Thoracic aorta (tissue), 2 donors: ENCODE data around the gene DAP. TPM values are rescaled to one million over a fixed set of nuclear protein-coding genes. Genes with fewer than 3 reads are reported as not detected.
A peak's percentile ranks its signal among the peaks of the same experiment; 100 is the strongest.

Experiments used
- ATAC-seq: fragments of 150-250 bp; one replicate; pipeline ENCODE4 v1.8.0; 2017; ENCODE audit warnings: low read depth; ENCODE audit not compliant: insufficient number of reproducible peaks, low FRiP score
- DNase-seq: peaks from one replicate; pipeline ENCODE4 v3.0.0-alpha.2; 2020; ENCODE audit warnings: low spot score
- H3K27ac ChIP-seq, 2 donors: fragments of 200-600 bp; sonication (generic); 1 replicate in 1 of 2; 2 replicates in 1 of 2; pipeline ENCODE4 v1.5.1; 2016; ENCODE audit warnings: mild to moderate bottlenecking in 2 of 2, moderate library complexity in 2 of 2
- H3K27me3 ChIP-seq: fragments of 200-600 bp; sonication (generic); replicated peaks from 2 replicates; pipeline ENCODE4 v1.6.0; 2016; ENCODE audit warnings: mild to moderate bottlenecking; ENCODE audit not compliant: insufficient read depth
- H3K36me3 ChIP-seq: fragments of 200-600 bp; sonication (generic); one replicate; pipeline ENCODE4 v1.5.1; 2016
- H3K4me1 ChIP-seq, 2 donors: fragments of 200-600 bp; sonication (generic); 1 replicate in 1 of 2; 2 replicates in 1 of 2; pipeline versions ENCODE4 v1.5.1 to v1.6.0; 2016; ENCODE audit warnings: low read depth in 2 of 2, mild to moderate bottlenecking in 1 of 2; ENCODE audit not compliant: control insufficient read depth in 1 of 2
- H3K4me3 ChIP-seq: fragments of 200-600 bp; sonication (generic); 2 replicates; pipeline ENCODE4 v1.5.1; 2016; ENCODE audit warnings: mild to moderate bottlenecking
- H3K9me3 ChIP-seq: fragments of 200-600 bp; sonication (generic); 2 replicates; pipeline ENCODE4 v1.5.1; 2016
- total RNA-seq, 2 donors: library from RNA; depleted of rRNA; stranded (reverse); fragments of >200 nt; gene quantifications; one replicate each; pipeline versions ENCODE4 v1.1.0 to v1.2.3, GENCODE V29; 2016
- TF ChIP-seq, protein P1 (sequence below): fragments of 200-600 bp; sonication (generic); IDR thresholded peaks from one replicate; pipeline ENCODE4 v1.5.1; 2019; ENCODE audit warnings: antibody characterized with exemption

Gene DAP
- total RNA-seq, 2 donors from 2014 or later = 79.6 to 113 TPM

DNA sequence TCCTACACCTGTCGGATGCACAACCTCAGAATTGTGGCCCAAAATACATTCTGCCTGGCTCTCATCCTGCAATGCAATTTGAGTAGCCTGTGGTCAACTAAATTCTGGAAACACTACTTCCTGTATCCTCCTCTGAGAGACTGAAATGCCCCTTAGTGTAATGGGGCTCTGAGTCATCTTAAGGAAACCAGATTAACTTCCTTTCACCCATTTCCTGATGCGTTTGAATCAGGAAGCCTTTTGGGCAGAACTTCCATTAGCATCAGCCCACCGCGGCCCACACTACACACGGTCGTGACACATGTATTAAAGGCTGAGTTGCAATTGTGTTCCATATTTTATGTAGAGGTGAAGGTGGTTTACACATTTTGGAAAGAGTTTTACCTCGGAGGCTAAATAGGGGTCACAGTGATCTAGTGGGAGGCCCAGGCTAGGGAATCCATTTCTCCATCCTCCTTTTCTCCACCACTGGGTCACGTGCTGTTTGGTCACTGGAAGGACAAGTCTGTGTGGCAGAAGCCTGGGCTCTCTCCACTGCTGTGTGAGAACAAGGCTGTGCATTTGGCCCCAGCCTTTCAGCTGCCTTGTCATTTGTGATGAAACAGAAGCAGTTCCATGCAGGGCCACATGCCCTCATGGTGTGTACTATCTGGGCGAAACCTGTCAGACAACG is 55.9 kb downstream of the DAP start:
- TF ChIP-seq, protein P1, sequence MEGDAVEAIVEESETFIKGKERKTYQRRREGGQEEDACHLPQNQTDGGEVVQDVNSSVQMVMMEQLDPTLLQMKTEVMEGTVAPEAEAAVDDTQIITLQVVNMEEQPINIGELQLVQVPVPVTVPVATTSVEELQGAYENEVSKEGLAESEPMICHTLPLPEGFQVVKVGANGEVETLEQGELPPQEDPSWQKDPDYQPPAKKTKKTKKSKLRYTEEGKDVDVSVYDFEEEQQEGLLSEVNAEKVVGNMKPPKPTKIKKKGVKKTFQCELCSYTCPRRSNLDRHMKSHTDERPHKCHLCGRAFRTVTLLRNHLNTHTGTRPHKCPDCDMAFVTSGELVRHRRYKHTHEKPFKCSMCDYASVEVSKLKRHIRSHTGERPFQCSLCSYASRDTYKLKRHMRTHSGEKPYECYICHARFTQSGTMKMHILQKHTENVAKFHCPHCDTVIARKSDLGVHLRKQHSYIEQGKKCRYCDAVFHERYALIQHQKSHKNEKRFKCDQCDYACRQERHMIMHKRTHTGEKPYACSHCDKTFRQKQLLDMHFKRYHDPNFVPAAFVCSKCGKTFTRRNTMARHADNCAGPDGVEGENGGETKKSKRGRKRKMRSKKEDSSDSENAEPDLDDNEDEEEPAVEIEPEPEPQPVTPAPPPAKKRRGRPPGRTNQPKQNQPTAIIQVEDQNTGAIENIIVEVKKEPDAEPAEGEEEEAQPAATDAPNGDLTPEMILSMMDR = no peak
- no peak for DNase-seq
- no peaks in the 10 kb centered on the region for H3K27me3 ChIP-seq
- ATAC-seq = no peak
- H3K4me1 ChIP-seq = peaks cover 10 to 25% of the 10 kb centered on the region in 2 donors
- no peak overlapping the region for H3K4me3 ChIP-seq
- H3K36me3 ChIP-seq = no peaks in the 10 kb centered on the region
- no peak overlapping the region for H3K27ac ChIP-seq
- no peaks in the 10 kb centered on the region for H3K9me3 ChIP-seq

DNA sequence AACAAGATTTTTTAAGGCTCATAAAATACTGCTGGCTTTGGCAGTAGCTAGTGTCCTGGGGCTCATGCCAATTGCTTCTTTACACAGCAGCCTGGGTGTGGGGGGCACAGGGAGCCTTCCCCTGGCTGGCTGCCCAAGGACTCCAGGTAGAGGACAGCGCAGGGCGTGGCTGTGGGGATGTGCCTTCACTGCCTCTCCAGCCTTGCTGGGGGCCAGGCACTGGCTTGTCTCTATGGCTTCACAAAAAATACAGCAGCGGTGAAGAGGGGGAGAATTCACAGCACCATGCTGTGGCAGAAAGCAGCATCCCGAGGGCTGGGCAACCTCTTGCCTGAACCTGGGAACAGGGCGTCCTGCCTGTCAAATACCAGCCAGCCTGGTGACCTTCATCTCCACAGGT is 57.4 kb downstream of the DAP start:
- TF ChIP-seq, protein P1 = no peak

DNA sequence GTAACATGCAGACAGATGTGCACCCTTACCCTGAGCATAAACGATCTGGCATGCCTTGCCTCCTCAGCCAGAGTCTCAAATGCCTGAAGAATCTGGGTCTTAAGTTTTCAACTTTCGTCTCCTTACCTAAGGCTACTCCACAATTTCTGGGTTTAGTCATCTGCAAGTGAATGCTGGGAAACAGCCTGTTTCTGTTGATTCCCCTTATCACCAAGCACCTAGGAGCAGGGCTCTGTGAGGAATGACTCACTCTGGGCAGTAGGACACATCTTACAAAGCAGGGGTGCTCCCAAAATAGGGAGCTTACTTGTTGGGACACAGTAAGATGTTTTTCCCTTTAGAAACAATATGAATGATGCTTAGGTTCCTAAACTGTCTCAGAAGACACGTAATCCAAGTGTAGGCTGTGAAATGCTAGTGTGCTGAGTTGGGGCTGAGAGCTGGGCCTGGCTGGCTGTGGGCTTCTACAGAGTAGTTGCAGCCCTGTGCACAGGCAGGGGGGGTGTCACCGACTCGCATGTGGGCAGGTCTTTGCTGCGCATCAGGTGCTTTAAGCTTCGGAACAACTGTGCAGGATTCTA is 58.0 kb downstream of the DAP start:
- no peaks in the 10 kb centered on the region for H3K27me3 ChIP-seq
- no peaks in the 10 kb centered on the region for H3K36me3 ChIP-seq
- H3K27ac ChIP-seq = no peak overlapping the region
- TF ChIP-seq, protein P1 = no peak
- H3K4me3 ChIP-seq = no peak overlapping the region
- ATAC-seq (no peak), DNase-seq (no peak)
- H3K9me3 ChIP-seq = no peaks in the 10 kb centered on the region
- peaks cover 10 to 25% of the 10 kb centered on the region in 2 donors for H3K4me1 ChIP-seq

More for the DNA sequence above, 57.4 kb downstream of the DAP start:
- Histone ChIP-seq H3K36me3 (no peaks in the 10 kb centered on the region), H3K27ac (no peak overlapping the region), H3K27me3 (no peaks in the 10 kb centered on the region), H3K9me3 (no peaks in the 10 kb centered on the region), H3K4me3 (no peak overlapping the region), H3K4me1 (peaks cover 10 to 25% of the 10 kb centered on the region in 2 donors)
- DNase-seq (no peak), ATAC-seq (no peak)

DNA sequence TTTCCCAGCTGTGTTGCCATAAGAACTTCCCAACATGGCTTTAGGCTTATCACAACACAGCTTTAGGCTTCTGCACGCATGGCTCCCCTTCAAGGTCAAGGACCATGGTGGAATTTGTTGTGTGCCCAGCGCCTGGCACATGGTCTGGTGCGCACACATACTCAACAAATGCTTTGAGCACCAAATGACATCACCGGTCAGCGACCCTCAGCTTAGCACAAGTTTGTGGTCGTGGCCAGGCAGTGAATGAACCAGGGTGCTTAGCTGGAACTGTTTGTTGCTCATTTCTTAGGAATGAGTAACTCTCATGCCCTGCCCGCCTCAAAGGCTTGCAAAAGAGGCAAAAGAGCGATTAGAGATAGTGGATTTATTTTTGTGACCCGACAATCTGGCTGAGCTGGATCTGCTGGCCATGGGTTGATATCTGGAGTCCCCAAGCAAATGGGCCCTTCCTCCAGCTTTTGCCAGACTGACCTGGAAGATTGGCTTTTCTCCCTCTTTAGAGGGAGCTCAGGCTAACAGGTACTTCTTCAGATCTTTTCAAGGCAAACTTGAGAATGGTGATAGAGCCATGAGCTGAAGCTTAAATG is 58.9 kb downstream of the DAP start:
- H3K27me3 ChIP-seq = no peaks in the 10 kb centered on the region
- peaks cover 10 to 25% of the 10 kb centered on the region in 2 donors for H3K4me1 ChIP-seq
- ATAC-seq (no peak), DNase-seq (no peak)
- TF ChIP-seq, protein P1 = no peak
- no peak overlapping the region for H3K4me3 ChIP-seq
- H3K36me3 ChIP-seq = no peaks in the 10 kb centered on the region
- H3K27ac ChIP-seq = peak overlapping the region; percentile 5 to 52
- no peaks in the 10 kb centered on the region for H3K9me3 ChIP-seq

DNA sequence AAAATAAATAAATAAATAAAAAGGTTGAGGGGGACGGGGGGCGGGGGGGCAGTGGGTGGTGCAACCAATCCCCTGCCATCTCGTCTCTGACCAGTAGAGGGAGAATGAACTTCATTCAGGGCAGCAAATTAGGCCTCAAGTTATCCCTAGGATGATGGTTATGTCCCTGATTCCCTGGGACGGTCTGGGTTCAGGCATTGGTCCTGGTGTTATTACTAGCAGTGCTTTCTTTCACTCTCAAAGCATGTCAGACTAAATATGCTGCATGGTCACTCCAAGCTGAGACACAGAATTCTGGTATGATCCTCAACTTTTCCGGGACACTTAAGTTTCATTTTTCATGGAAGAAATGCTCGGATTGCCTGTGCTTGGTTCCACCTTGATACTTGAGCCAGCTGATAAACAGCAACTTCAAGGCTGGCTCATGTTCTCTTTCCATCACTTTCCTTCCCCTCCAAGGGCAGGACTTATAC is 59.4 kb downstream of the DAP start:
- Histone ChIP-seq H3K27ac (peak overlapping the region; percentile 5 to 52), H3K4me1 (peaks cover 10 to 25% of the 10 kb centered on the region in 2 donors)

More for the DNA sequence above, 59.4 kb downstream of the DAP start:
- Histone ChIP-seq H3K36me3 (no peaks in the 10 kb centered on the region), H3K9me3 (no peaks in the 10 kb centered on the region), H3K27me3 (no peaks in the 10 kb centered on the region), H3K4me3 (no peak overlapping the region)
- DNase-seq (no peak), ATAC-seq (no peak)
- TF ChIP-seq, protein P1 = peak; percentile 69
